GM12878 (cell line): ENCODE results near the gene C6orf15. TPM values are rescaled to one million over a fixed set of nuclear protein-coding genes. Genes with fewer than 3 reads are reported as not detected.

Experiments
- ATAC-seq: fragments of 200-7000 bp; cut with Tn5 transposase; 3 replicates; pipeline ENCODE4 v1.9.1; 2020; ENCODE audit warnings: mild to moderate bottlenecking, moderate library complexity
- BruUV-seq: library from RNA; stranded (reverse); fragments of 400-500 nt; replicated peaks from 2 replicates; lab custom pipeline; 2021; lab: Mats Ljungman, UMichigan
- CTCF ChIA-PET: fragments of 300-600 bp; sonication (Branson Sonifier 250); formaldehyde crosslinking; extraction: SDS; loops from one replicate; lab custom pipeline; 2021; ENCODE audit warnings: inconsistent platforms; lab: Yijun Ruan, JAX
- POLR2A ChIA-PET: fragments of 350-600 bp; formaldehyde crosslinking; extraction: SDS; loops from one replicate; lab custom pipeline; 2021; ENCODE audit warnings: inconsistent platforms; lab: Charles Lee
- RAD21 ChIA-PET: fragments of 300-600 bp; sonication (Branson Sonifier 250); formaldehyde crosslinking; loops from one replicate; lab custom pipeline; 2023; ENCODE audit warnings: antibody characterized with exemption; ENCODE audit not compliant: unreplicated experiment; lab: Charles Lee
- SMC1A ChIA-PET: fragments of 300-600 bp; sonication (Branson Sonifier 250); formaldehyde crosslinking; loops from one replicate; lab custom pipeline; 2023; ENCODE audit not compliant: unreplicated experiment, uncharacterized antibody; lab: Charles Lee
- DNase-seq: peaks from one replicate; pipeline ENCODE4 v3.0.0-alpha.2; 2011; ENCODE audit warnings: low read depth, low spot score
- FAIRE-seq: peaks from 3 replicates; lab custom pipeline; 2011; peaks lifted over from hg19 to GRCh38; lab: Jason Lieb, UNC
- H2AFZ ChIP-seq: 2 replicates; pipeline ENCODE4 v1.6.0; 2011; ENCODE audit warnings: low read depth, low read length, control low read depth; ENCODE audit not compliant: control insufficient read depth
- H3K27ac ChIP-seq: 2 replicates; pipeline ENCODE4 v1.5.1; 2011; ENCODE audit warnings: control low read depth; ENCODE audit not compliant: control insufficient read depth, insufficient read depth
- H3K27me3 ChIP-seq, 2 experiments: replicated peaks in 1 of 2; 2 replicates each; pipeline versions ENCODE4 v1.6.0 to v1.6.1; 2011; ENCODE audit warnings: low read length in 1 of 2; ENCODE audit not compliant: control insufficient read depth in 2 of 2, insufficient read depth in 2 of 2
- H3K36me3 ChIP-seq, 2 experiments: 2 replicates each; pipeline ENCODE4 v1.5.1; 2011; ENCODE audit warnings: low read length in 1 of 2; ENCODE audit not compliant: control insufficient read depth in 2 of 2, insufficient read depth in 2 of 2
- H3K4me1 ChIP-seq: 2 replicates; pipeline ENCODE4 v1.6.1; 2011; ENCODE audit warnings: mild to moderate bottlenecking, low read length, moderate library complexity, mixed read lengths; ENCODE audit not compliant: control insufficient read depth, insufficient read depth
- H3K4me2 ChIP-seq: 2 replicates; pipeline ENCODE4 v1.6.0; 2011; ENCODE audit warnings: control low read depth; ENCODE audit not compliant: control insufficient read depth, insufficient read depth
- H3K4me3 ChIP-seq: fragments of 200-600 bp; sonication (generic); 2 replicates; pipeline ENCODE4 v1.5.1; 2016
- H3K79me2 ChIP-seq: 2 replicates; pipeline ENCODE4 v1.6.0; 2011; ENCODE audit warnings: low read length; ENCODE audit not compliant: control insufficient read depth, insufficient read depth
- H3K9ac ChIP-seq: 2 replicates; pipeline ENCODE4 v1.8.0; 2011; ENCODE audit warnings: low read length, control low read depth, mixed read lengths; ENCODE audit not compliant: control insufficient read depth, insufficient read depth
- H3K9me3 ChIP-seq: replicated peaks from 3 replicates; pipeline ENCODE4 v1.5.1; 2011; ENCODE audit warnings: mild to moderate bottlenecking, low read length; ENCODE audit not compliant: control insufficient read depth, insufficient read depth
- H4K20me1 ChIP-seq: 2 replicates; pipeline ENCODE4 v1.6.0; 2011; ENCODE audit not compliant: control insufficient read depth, insufficient read depth
- BCL11A ChIP-seq: IDR thresholded peaks from 2 replicates; pipeline ENCODE4 v1.6.1; 2011; ENCODE audit warnings: low read depth, low read length
- FOXM1 ChIP-seq: IDR thresholded peaks from 2 replicates; pipeline ENCODE4 v1.6.1; 2012; ENCODE audit warnings: low read depth, mild to moderate bottlenecking, inconsistent platforms, low read length, moderate library complexity
- MTA3 ChIP-seq: IDR thresholded peaks from 2 replicates; pipeline ENCODE4 v1.6.1; 2012; ENCODE audit warnings: low read length, inconsistent platforms, borderline replicate concordance
- NFYA ChIP-seq: IDR thresholded peaks from 2 replicates; pipeline ENCODE4 v1.6.1; 2011; ENCODE audit warnings: low read depth, mild to moderate bottlenecking, low read length, improper control_type of control experiment, borderline replicate concordance
- PKNOX1 ChIP-seq: fragments of 450-650 bp; IDR thresholded peaks from 2 replicates; pipeline ENCODE4 v1.6.1; 2016; ENCODE audit warnings: mild to moderate bottlenecking
- WGBS: methylation state at CpG from one replicate; pipeline ENCODE4 v1.1.6; 2016; ENCODE audit warnings: low lambda C conversion rate; ENCODE audit not compliant: insufficient replicate concordance, insufficient coverage; ENCODE audit errors: missing lambda C conversion rate; 5-methylcytosine and 5-hydroxymethylcytosine counted together
- in situ Hi-C: fragments of 300-500 bp; cut with MboI; formaldehyde crosslinking; loops from 9 replicates; pipeline ENCODE4 v1.14.3; 2018; ENCODE audit warnings: mixed read lengths
- intact Hi-C: fragments of 100-400 bp; cut with micrococcal nuclease; formaldehyde crosslinking; loops from one replicate; pipeline ENCODE4 v1.14.2; 2022; ENCODE audit not compliant: unreplicated experiment
- polyA plus RNA-seq, 11 experiments: library from polyadenylated mRNA; depleted of rRNA in 4 of 11; unstranded in 6 of 11; stranded (reverse) in 5 of 11; fragments of >200 nt; fragmentation: Nextera tagmentation in 4 of 11; fragmentation: Illumina TruSeq in 1 of 11; extraction: Ambion mirVana in 4 of 11; extraction: Trizol in 1 of 11; gene quantifications; 1 replicate in 1 of 11; 2 replicates in 10 of 11; pipeline versions ENCODE4 v1.2.1 to v1.2.3, GENCODE V29; 2011 to 2016; ENCODE audit warnings: inconsistent platforms in 2 of 11, missing spikeins in 2 of 11, low read depth in 1 of 11
- total RNA-seq, 4 experiments: library from RNA; depleted of rRNA in 3 of 4; stranded (reverse); fragments of >200 nt in 3 of 4; fragmentation: Illumina TruSeq in 1 of 4; extraction: Trizol in 1 of 4; gene quantifications; 2 replicates each; pipeline versions ENCODE4 v1.2.1 to v1.2.3, GENCODE V29; 2013 to 2021

Gene C6orf15
- total and polyA plus RNA-seq, 10 of the 15 experiments (the other 5 are each of a cell fraction or from before 2014, with no cell fraction given), result not detected

- POLR2A ChIA-PET, result interaction anchor here (1.5 kb wide), 1 partner anchor 36 kb away, joined by 4 read pairs; no protein-coding TSS in a partner anchor
- 68% methylated on average over 6 of the region's 6 CpGs for WGBS
- Histone ChIP-seq H3K4me3 (no peak overlapping the region), H3K79me2 (no peaks in the 10 kb centered on the region), H3K9me3 (no peaks in the 10 kb centered on the region), H3K27me3 (no peaks in the 10 kb centered on the region), H2AFZ (no peak overlapping the region), H3K36me3 (no peaks in the 10 kb centered on the region), H3K4me2 (no peak overlapping the region), H3K4me1 (no peaks in the 10 kb centered on the region), H3K27ac (no peak overlapping the region), H4K20me1 (no peaks in the 10 kb centered on the region), H3K9ac (no peak overlapping the region)
- CTCF ChIA-PET, result interaction anchor here (0.7 to 4.6 kb wide), 4 partner anchors 11 to 264 kb away, joined by 3 to 30 read pairs (median 8); no protein-coding TSS in a partner anchor
- DNase-seq (no peak), ATAC-seq (no peak), FAIRE-seq (no peak)
- BruUV-seq, result no TSS peak
- TF ChIP-seq BCL11A, result no peak
- intact Hi-C loops, result no loop called here
- in situ Hi-C loops, result loop anchor here (10.0 kb wide), 1 partner anchor 626 kb away; no protein-coding TSS in a partner anchor
- RAD21 ChIA-PET, result interaction anchor here (1.0 to 1.7 kb wide), 4 partner anchors 9 to 262 kb away, joined by 3 to 5 read pairs (median 3); no protein-coding TSS in a partner anchor
- SMC1A ChIA-PET, result interaction anchor here (1.6 to 1.8 kb wide), 2 partner anchors 11 to 175 kb away, joined by 5 to 7 read pairs; no protein-coding TSS in a partner anchor
These were observed 21.4 kb downstream of the C6orf15 start for GRCh38 chr6:31090973-31091364.

GRCh38 chr6:31090275-31090972 lies 22.0 kb downstream of the C6orf15 start:
- intact Hi-C loops (no loop called here), in situ Hi-C loops (loop anchor here (10.0 kb wide), 1 partner anchor 626 kb away; no protein-coding TSS in a partner anchor)
- DNase-seq (no peak), ATAC-seq (no peak), FAIRE-seq (no peak)
- Histone ChIP-seq H3K9ac (no peak overlapping the region), H3K9me3 (no peaks in the 10 kb centered on the region), H3K27ac (no peak overlapping the region), H3K36me3 (no peaks in the 10 kb centered on the region), H4K20me1 (no peaks in the 10 kb centered on the region), H3K4me3 (no peak overlapping the region), H3K4me2 (no peak overlapping the region), H3K79me2 (no peaks in the 10 kb centered on the region), H3K27me3 (no peaks in the 10 kb centered on the region; a peak in 1 of 4 replicates), H3K4me1 (no peaks in the 10 kb centered on the region), H2AFZ (no peak overlapping the region; the same call in 1 of the 2 replicates)
- 20% methylated on average over 3 of the region's 3 CpGs for WGBS
- RAD21 ChIA-PET, result interaction anchor here (1.0 to 1.7 kb wide), 4 partner anchors 9 to 261 kb away, joined by 3 to 5 read pairs (median 3); no protein-coding TSS in a partner anchor
- no TSS peak for BruUV-seq
- CTCF ChIA-PET, result interaction anchor here (0.7 to 4.6 kb wide), 5 partner anchors 11 to 263 kb away, joined by 3 to 30 read pairs (median 3); no protein-coding TSS in a partner anchor
- TF ChIP-seq FOXM1 (no peak), NFYA (no peak), PKNOX1 (peak; percentile 63), MTA3 (no peak)
- POLR2A ChIA-PET, result interaction anchor here (0.6 kb wide), 1 partner anchor 476 kb away, joined by 3 read pairs; no protein-coding TSS in a partner anchor
- SMC1A ChIA-PET, result interaction anchor here (0.5 to 1.8 kb wide), 3 partner anchors 11 to 393 kb away, joined by 3 to 7 read pairs (median 5); no protein-coding TSS in a partner anchor
